Ishikawa (cell line): ENCODE measurements around the gene EEF1AKMT1.

Experiments used
- CEBPB ChIP-seq: IDR thresholded peaks from 2 replicates; pipeline ENCODE4 v1.6.1; 2012
- CREB1 ChIP-seq: IDR thresholded peaks from 2 replicates; pipeline ENCODE4 v1.6.1; 2012; ENCODE audit warnings: low read depth
- EGR1 ChIP-seq: IDR thresholded peaks from 2 replicates; pipeline ENCODE4 v1.6.1; 2012
- EP300 ChIP-seq: IDR thresholded peaks from 2 replicates; pipeline ENCODE4 v1.6.1; 2012; ENCODE audit warnings: borderline replicate concordance
- FOXM1 ChIP-seq: IDR thresholded peaks from 2 replicates; pipeline ENCODE4 v1.6.1; 2012; ENCODE audit warnings: low read depth, borderline replicate concordance
- NFIC ChIP-seq: IDR thresholded peaks from 2 replicates; pipeline ENCODE4 v1.6.1; 2012
- RAD21 ChIP-seq: IDR thresholded peaks from 2 replicates; pipeline ENCODE4 v1.6.1; 2012; ENCODE audit warnings: low read depth
- REST ChIP-seq: IDR thresholded peaks from 2 replicates; pipeline ENCODE4 v1.6.1; 2012; ENCODE audit warnings: low read depth, mild to moderate bottlenecking
- TAF1 ChIP-seq: IDR thresholded peaks from 2 replicates; pipeline ENCODE4 v1.6.1; 2012; ENCODE audit warnings: low read depth, mild to moderate bottlenecking
- TCF12 ChIP-seq: IDR thresholded peaks from 2 replicates; pipeline ENCODE4 v1.6.1; 2012; ENCODE audit warnings: low read depth
- TEAD4 ChIP-seq: IDR thresholded peaks from 2 replicates; pipeline ENCODE4 v1.6.1; 2012
- YY1 ChIP-seq: IDR thresholded peaks from 2 replicates; pipeline ENCODE4 v1.6.1; 2012; ENCODE audit warnings: low read depth
- ZBTB7A ChIP-seq: IDR thresholded peaks from 2 replicates; pipeline ENCODE4 v1.6.1; 2012; ENCODE audit warnings: low read depth
- TF ChIP-seq, protein P1 (sequence below): IDR thresholded peaks from 2 replicates; pipeline ENCODE4 v1.6.1; 2012
- TF ChIP-seq, protein P2 (sequence below): IDR thresholded peaks from 2 replicates; pipeline ENCODE4 v1.6.1; 2012

EEF1AKMT1 gene

DNA sequence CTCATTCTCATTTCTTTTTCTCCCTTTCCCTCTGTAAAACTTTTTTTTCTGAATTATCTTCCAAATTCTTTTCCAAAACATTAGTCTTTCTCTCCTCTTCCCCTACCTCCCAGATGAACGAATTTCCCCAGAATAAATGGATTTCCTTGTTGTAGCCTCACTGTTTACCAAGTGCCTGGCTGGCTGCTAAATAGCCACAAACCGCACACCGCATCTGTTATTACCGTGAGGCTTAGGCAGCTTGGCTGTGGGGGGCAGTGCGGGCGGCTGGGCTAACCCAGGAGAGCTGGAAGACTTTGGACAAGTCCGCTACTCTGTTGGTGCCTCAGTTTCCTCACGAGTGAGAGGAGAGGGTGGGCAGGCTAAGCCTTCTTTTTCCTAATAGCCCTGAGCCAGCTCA lies 59.6 kb downstream of the EEF1AKMT1 start:
- TF ChIP-seq CEBPB (no peak), ZBTB7A (no peak), YY1 (no peak), RAD21 (no peak)
- TF ChIP-seq, protein P1, sequence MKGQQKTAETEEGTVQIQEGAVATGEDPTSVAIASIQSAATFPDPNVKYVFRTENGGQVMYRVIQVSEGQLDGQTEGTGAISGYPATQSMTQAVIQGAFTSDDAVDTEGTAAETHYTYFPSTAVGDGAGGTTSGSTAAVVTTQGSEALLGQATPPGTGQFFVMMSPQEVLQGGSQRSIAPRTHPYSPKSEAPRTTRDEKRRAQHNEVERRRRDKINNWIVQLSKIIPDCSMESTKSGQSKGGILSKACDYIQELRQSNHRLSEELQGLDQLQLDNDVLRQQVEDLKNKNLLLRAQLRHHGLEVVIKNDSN: no peak
- TF ChIP-seq, protein P2, sequence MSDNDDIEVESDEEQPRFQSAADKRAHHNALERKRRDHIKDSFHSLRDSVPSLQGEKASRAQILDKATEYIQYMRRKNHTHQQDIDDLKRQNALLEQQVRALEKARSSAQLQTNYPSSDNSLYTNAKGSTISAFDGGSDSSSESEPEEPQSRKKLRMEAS: no peak

GRCh38 chr13:20713751-20714150 lies 60.0 kb downstream of the EEF1AKMT1 start:
- TF ChIP-seq NFIC (no peak), ZBTB7A (no peak), RAD21 (no peak), YY1 (no peak), EP300 (no peak), TAF1 (no peak), TEAD4 (no peak), EGR1 (no peak), FOXM1 (no peak), TCF12 (no peak), CEBPB (no peak), CREB1 (no peak)
- TF ChIP-seq, protein P2: no peak
- TF ChIP-seq, protein P1: no peak

DNA sequence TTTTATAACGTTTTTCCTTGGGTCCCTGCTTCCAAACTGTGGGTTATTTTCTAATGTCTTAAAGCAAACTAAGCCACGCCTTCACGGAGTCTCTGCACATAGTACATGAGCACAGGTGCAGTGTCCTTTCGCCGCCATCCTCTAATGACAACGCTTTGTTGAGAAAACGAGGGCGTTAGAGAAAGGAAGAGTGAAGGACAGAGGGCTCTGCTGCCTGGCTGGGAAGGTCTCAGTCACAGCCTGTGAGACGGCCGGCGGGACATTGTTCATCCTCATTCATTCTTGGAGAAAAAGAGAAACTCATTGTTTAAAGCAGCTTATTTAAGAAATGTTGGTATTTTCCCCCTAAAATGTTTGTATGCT lies 60.8 kb downstream of the EEF1AKMT1 start:
- TF ChIP-seq TAF1: no peak
- TF ChIP-seq EP300: no peak
- TF ChIP-seq CREB1: no peak
- TF ChIP-seq ZBTB7A: no peak
- no peak for TF ChIP-seq RAD21
- TF ChIP-seq, protein P2: no peak
- TF ChIP-seq, protein P1: no peak
- no peak for TF ChIP-seq EGR1
- no peak for TF ChIP-seq YY1
- no peak for TF ChIP-seq REST

DNA sequence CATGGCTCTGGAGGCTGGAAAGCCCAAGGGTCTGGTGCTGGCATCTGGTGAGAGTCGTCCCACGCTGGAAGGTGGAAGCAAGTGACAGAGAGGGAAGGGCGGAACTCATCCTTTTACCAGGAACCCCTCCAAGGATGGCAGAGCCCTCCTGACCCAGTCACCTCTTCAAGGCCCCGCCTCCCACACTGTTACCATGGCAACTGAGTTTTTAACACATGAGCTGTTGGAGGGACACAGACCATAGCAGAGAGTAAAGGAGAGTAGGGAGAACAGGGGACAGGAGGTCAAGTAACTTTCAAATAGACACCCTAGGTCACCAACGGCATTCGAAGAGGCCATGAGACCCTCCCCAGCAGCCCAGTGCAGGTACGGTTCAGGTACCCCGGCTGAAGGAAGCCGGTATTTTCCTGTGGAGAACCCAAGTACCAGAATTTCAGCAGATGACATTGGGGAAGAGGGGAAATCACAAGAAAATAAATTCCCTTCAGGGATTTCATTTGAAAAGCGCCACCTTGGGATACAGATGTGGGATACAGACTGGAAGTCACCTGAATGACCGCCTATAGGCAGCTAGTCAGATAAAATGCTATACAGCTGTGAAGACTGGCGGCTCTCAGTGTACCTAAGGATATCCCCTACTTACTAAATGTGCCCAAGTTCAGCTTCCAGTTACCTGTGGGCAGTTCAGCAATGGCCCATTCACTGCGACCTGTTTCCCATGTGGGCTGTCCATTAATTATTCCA lies 62.3 kb downstream of the EEF1AKMT1 start:
- TF ChIP-seq TEAD4: no peak
- TF ChIP-seq, protein P1: no peak
- no peak for TF ChIP-seq EGR1
- TF ChIP-seq RAD21: peak; percentile 19; the same call in 1 of the 2 replicates
- no peak for TF ChIP-seq CREB1
- no peak for TF ChIP-seq YY1
- TF ChIP-seq TCF12: no peak
- TF ChIP-seq CEBPB: no peak

DNA sequence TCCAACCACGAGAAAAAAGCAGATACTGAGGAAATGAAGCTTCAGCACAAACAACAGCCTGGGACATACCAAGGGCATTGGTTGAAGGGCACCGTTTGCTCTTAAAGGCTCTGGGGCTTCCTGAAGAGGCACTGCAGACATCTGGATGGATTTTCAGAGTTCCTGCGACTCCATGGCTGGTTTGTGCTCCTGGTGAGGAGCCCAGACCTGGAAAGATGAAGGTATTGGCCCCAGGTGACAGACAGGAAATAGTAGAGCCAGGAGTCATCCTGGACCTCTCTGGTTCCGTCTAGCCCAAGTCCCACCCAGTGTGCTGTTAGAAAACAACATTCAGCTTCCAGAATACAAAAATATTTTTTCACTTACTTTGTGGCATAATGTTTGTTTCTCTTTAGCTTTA lies 64.0 kb downstream of the EEF1AKMT1 start:
- TF ChIP-seq FOXM1: no peak
- no peak for TF ChIP-seq NFIC
- TF ChIP-seq, protein P2: no peak
- no peak for TF ChIP-seq TAF1
- TF ChIP-seq TEAD4: no peak
- TF ChIP-seq EP300: no peak
- TF ChIP-seq EGR1: no peak
- no peak for TF ChIP-seq TCF12
- no peak for TF ChIP-seq REST
- TF ChIP-seq RAD21: no peak
- no peak for TF ChIP-seq YY1
- TF ChIP-seq CREB1: no peak
- no peak for TF ChIP-seq ZBTB7A
